Endothelial cell of umbilical vein (primary cell): Measurements from ENCODE around the gene MRLN.
"Not testable (repeated sequence)": the region's sequence is repeated elsewhere in the genome, so short reads cannot be mapped to it uniquely, and the experiment has no call there.

Source experiments
- CTCF ChIP-seq, 2 donors: IDR thresholded peaks; 1 replicate in 1 of 2; 2 replicates in 1 of 2; pipeline ENCODE4 v1.5.1; 2011; ENCODE audit warnings: low read length in 2 of 2, mild to moderate bottlenecking in 2 of 2, moderate library complexity in 2 of 2, control low read depth in 1 of 2, inconsistent platforms in 1 of 2, low read depth in 1 of 2; ENCODE audit not compliant: insufficient read depth in 1 of 2; ENCODE audit errors: extremely low read depth in 1 of 2
- EZH2 ChIP-seq: IDR thresholded peaks from 2 replicates; pipeline ENCODE4 v1.6.1; 2012; ENCODE audit warnings: borderline replicate concordance, low read depth, mild to moderate bottlenecking, moderate library complexity, low read length, inconsistent platforms; ENCODE audit not compliant: severe bottlenecking
- FOS ChIP-seq: IDR thresholded peaks from 2 replicates; pipeline ENCODE4 v1.6.1; 2011; ENCODE audit warnings: mild to moderate bottlenecking, low read length, moderate library complexity, borderline replicate concordance; ENCODE audit not compliant: insufficient read depth
- GATA2 ChIP-seq: IDR thresholded peaks from 2 replicates; pipeline ENCODE4 v1.7.0; 2011; ENCODE audit warnings: low read depth, mild to moderate bottlenecking, moderate library complexity, mixed read lengths, low read length; ENCODE audit not compliant: insufficient read length, insufficient read depth
- JUN ChIP-seq: IDR thresholded peaks from 2 replicates; pipeline ENCODE4 v1.6.1; 2011; ENCODE audit warnings: borderline replicate concordance, low read depth; ENCODE audit not compliant: insufficient read length, insufficient read depth
- MAX ChIP-seq: IDR thresholded peaks from 2 replicates; pipeline ENCODE4 v1.6.1; 2011; ENCODE audit not compliant: insufficient read depth, insufficient read length
- MYC ChIP-seq: IDR thresholded peaks from one replicate; pipeline ENCODE4 v1.6.1; 2011; ENCODE audit warnings: mild to moderate bottlenecking, low read depth, low read length
- POLR2A ChIP-seq: IDR thresholded peaks from 2 replicates; pipeline ENCODE4 v1.6.1; 2012; ENCODE audit warnings: low read depth, mild to moderate bottlenecking, control low read depth, low read length
- POLR2AphosphoS5 ChIP-seq: IDR thresholded peaks from 2 replicates; pipeline ENCODE4 v1.6.1; 2012; ENCODE audit warnings: low read depth, mild to moderate bottlenecking, control low read depth, low read length, moderate library complexity; ENCODE audit not compliant: insufficient read depth

GRCh38 chr10:59732849-59733248 is 20.4 kb downstream of the MRLN start:
- TF ChIP-seq EZH2; CTCF (IDR thresholded peaks at IDR 0.05; ENCODE audit: extremely low read depth in 1 of 2, insufficient read depth in 1 of 2, low read depth in 1 of 2, low read length in 2 of 2); POLR2A; GATA2; MAX; JUN; POLR2AphosphoS5; MYC; FOS: not testable (repeated sequence)
